Measurements from ENCODE around the gene PPIL6. TPM values are rescaled to one million over a fixed set of nuclear protein-coding genes. Genes with fewer than 3 reads are reported as not detected.

PPIL6 gene
- total RNA-seq, 1 donor from 2014 or later = 2.2 TPM

DNA sequence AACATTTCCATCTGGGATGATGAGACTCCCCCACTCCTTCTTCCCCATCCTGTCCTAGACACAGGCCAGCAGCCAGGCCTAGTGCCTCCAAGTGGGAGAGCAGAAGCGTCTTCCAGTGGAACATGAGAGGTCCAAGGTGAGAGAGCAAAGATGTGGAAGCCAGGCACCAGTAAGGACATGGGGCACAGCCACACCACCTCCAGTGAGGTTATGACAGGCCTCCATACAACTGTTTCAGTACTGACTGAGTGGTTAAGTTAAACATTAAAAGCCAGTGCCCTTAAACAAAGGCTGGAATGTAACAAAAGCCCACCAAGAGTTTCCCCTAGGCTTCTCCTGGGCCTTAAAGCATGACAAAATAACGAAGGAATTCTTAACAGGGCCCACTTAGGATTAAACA is 37.3 kb upstream of the PPIL6 start:
- H3K4me1 Mint-ChIP-seq = peaks cover 41% of the 10 kb centered on the region
- H3K9me3 Mint-ChIP-seq = no peaks in the 10 kb centered on the region
- TF ChIP-seq, protein P1, sequence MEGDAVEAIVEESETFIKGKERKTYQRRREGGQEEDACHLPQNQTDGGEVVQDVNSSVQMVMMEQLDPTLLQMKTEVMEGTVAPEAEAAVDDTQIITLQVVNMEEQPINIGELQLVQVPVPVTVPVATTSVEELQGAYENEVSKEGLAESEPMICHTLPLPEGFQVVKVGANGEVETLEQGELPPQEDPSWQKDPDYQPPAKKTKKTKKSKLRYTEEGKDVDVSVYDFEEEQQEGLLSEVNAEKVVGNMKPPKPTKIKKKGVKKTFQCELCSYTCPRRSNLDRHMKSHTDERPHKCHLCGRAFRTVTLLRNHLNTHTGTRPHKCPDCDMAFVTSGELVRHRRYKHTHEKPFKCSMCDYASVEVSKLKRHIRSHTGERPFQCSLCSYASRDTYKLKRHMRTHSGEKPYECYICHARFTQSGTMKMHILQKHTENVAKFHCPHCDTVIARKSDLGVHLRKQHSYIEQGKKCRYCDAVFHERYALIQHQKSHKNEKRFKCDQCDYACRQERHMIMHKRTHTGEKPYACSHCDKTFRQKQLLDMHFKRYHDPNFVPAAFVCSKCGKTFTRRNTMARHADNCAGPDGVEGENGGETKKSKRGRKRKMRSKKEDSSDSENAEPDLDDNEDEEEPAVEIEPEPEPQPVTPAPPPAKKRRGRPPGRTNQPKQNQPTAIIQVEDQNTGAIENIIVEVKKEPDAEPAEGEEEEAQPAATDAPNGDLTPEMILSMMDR (conservative IDR thresholded peaks at IDR 0.05) = no peak
- H3K4me3 Mint-ChIP-seq = no peak overlapping the region
- H3K27me3 Mint-ChIP-seq (ENCODE audit: low read depth) = no peaks in the 10 kb centered on the region
- no peak overlapping the region for H3K27ac Mint-ChIP-seq (ENCODE audit: unreplicated experiment)
- DNase-seq (ENCODE audit: low read depth, low spot score) = no peak
- peaks cover 30% of the 10 kb centered on the region for H3K36me3 Mint-ChIP-seq (ENCODE audit: low read depth)

DNA sequence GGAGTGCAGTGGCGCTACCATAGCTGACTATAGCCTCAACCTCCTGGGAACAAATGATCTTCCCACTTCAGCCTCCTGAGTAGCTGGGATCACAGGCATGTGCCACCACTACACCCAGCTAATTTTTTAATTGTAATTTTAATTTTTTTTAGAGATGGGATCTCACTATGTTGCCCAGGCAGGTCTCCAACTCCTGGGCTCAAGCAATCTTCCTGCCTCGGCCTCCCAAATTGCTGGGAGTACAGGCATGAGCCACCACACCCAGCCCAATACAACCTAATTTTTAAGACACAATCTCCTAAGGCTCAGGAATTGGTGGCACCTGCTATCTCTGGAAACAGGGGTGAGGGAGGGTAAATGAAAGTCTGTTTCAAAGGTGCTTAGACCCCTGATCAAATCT is 36.8 kb upstream of the PPIL6 start:
- Mint-ChIP-seq H3K27me3 (ENCODE audit: low read depth) (no peaks in the 10 kb centered on the region), H3K27ac (ENCODE audit: unreplicated experiment) (no peak overlapping the region), H3K9me3 (no peaks in the 10 kb centered on the region), H3K4me1 (peaks cover 37% of the 10 kb centered on the region), H3K4me3 (no peak overlapping the region), H3K36me3 (ENCODE audit: low read depth) (peaks cover 31% of the 10 kb centered on the region)
- no peak for DNase-seq (ENCODE audit: low read depth, low spot score)
- TF ChIP-seq, protein P1 (conservative IDR thresholded peaks at IDR 0.05) = no peak

DNA sequence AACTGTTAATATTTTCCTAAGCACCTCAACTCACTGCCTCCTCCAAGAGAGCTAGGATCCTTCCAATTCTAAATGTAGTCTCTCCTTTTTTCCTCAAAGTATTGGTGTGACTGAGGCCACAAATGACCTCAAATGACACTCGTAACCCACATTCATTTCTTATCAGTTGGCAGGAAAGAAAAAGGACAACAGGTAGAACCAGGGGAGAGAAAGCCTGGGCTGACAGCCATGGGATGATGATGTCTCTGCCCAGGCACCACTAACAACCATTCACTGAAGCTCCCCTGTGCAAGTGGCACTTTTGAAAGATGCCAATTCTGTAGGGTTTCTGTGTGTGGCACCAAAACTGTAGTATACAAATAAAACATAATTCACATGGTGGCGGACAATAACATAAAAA is 35.2 kb upstream of the PPIL6 start:
- Mint-ChIP-seq H3K36me3 (ENCODE audit: low read depth) (peaks cover 26% of the 10 kb centered on the region), H3K9me3 (no peaks in the 10 kb centered on the region), H3K4me1 (peaks cover 26% of the 10 kb centered on the region), H3K4me3 (no peak overlapping the region), H3K27ac (ENCODE audit: unreplicated experiment) (no peak overlapping the region), H3K27me3 (ENCODE audit: low read depth) (no peaks in the 10 kb centered on the region)
- DNase-seq (ENCODE audit: low read depth, low spot score) = no peak
- TF ChIP-seq, protein P1 (conservative IDR thresholded peaks at IDR 0.05) = no peak

DNA sequence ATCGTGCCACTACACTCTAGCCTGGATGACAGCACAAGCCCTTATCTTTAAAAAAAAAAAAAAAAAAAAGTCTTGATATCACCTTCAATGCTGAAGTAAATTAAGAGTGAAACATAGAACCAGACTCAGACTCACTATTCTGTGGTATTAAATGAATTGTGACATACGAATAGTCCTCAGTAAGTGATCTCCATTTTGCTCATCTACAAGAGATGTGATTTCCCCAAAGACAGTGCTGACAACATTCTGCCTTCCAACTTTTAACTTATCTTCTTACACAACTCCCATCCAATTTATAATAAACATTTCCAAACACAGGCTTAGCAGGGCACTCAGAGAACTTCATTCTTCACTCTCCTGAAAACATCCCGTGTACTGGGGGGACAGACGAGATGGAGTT is 34.6 kb upstream of the PPIL6 start:
- TF ChIP-seq, protein P1 (conservative IDR thresholded peaks at IDR 0.05) = no peak
- no peaks in the 10 kb centered on the region for H3K27me3 Mint-ChIP-seq (ENCODE audit: low read depth)
- DNase-seq (ENCODE audit: low read depth, low spot score) = no peak
- no peak overlapping the region for H3K27ac Mint-ChIP-seq (ENCODE audit: unreplicated experiment)
- no peaks in the 10 kb centered on the region for H3K9me3 Mint-ChIP-seq
- H3K4me3 Mint-ChIP-seq = no peak overlapping the region
- peaks cover 25% of the 10 kb centered on the region for H3K36me3 Mint-ChIP-seq (ENCODE audit: low read depth)
- H3K4me1 Mint-ChIP-seq = peaks cover 22% of the 10 kb centered on the region

DNA sequence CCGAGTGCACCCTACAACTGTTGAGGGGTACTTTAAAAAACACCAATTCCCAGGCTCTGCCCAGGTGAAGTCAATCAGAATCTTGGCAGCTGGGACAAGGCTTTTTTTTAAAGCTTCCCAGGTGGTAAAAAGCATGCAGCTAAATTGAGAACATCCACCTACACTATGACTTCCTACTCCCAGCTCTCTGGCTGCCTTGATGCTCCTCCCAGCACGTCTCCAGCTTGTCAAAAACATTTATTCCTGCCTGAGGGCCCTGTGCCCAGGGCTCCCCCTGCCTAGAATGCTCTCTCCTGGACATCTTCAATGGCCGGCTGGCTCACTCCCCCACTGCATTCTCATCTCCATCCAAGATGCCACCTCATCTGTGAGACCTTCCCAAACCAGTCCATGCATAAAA is 32.7 kb upstream of the PPIL6 start:
- H3K27me3 Mint-ChIP-seq (ENCODE audit: low read depth) = no peaks in the 10 kb centered on the region
- no peaks in the 10 kb centered on the region for H3K9me3 Mint-ChIP-seq
- H3K4me3 Mint-ChIP-seq = no peak overlapping the region
- H3K36me3 Mint-ChIP-seq (ENCODE audit: low read depth) = peaks cover 24% of the 10 kb centered on the region
- TF ChIP-seq, protein P1 (conservative IDR thresholded peaks at IDR 0.05) = no peak
- no peak overlapping the region for H3K27ac Mint-ChIP-seq (ENCODE audit: unreplicated experiment)
- H3K4me1 Mint-ChIP-seq = peaks cover 7% of the 10 kb centered on the region
- no peak for DNase-seq (ENCODE audit: low read depth, low spot score)

Data from neural crest cell (in vitro differentiated cells).